PC-3 (cell line): ENCODE measurements around the gene REEP6. TPM values are rescaled to one million over a fixed set of nuclear protein-coding genes. Genes with fewer than 3 reads are reported as not detected.

Source experiments
- ATAC-seq: fragments of 200-7000 bp; cut with Tn5 transposase; 2 replicates; pipeline ENCODE4 v1.9.1; 2020; ENCODE audit warnings: mild to moderate bottlenecking, moderate library complexity
- BruUV-seq: library from RNA; stranded (reverse); fragments of 400-500 nt; replicated peaks from 2 replicates; lab custom pipeline; 2021; lab: Mats Ljungman, UMichigan
- CTCF ChIA-PET: fragments of 300-600 bp; sonication (Branson Sonifier 250); formaldehyde crosslinking; loops from one replicate; lab custom pipeline; 2022; ENCODE audit warnings: antibody characterized with exemption; lab: Charles Lee
- POLR2A ChIA-PET: fragments of 300-600 bp; sonication (Branson Sonifier 250); formaldehyde crosslinking; loops from one replicate; lab custom pipeline; 2022; ENCODE audit warnings: antibody characterized with exemption; ENCODE audit not compliant: unreplicated experiment; lab: Charles Lee
- DNase-seq: peaks from one replicate; pipeline ENCODE4 v3.0.0-alpha.2; 2015
- H2AFZ ChIP-seq: fragments of 300-600 bp; sonication (generic); 2 replicates; pipeline ENCODE4 v1.6.0; 2016; ENCODE audit warnings: antibody characterized with exemption, low read length
- H3F3A ChIP-seq: fragments of 300-600 bp; sonication (generic); one replicate; pipeline ENCODE4 v1.6.0; 2017; ENCODE audit warnings: antibody characterized with exemption, low read length, control low read depth, mild to moderate bottlenecking; ENCODE audit not compliant: unreplicated experiment
- H3K27ac ChIP-seq: fragments of 300-600 bp; sonication (generic); 2 replicates; pipeline ENCODE4 v1.5.1; 2016; ENCODE audit warnings: mild to moderate bottlenecking, low read length
- H3K27me3 ChIP-seq: fragments of 300-600 bp; sonication (generic); 2 replicates; pipeline ENCODE4 v1.6.1; 2016; ENCODE audit warnings: low read length, mixed read lengths
- H3K36me3 ChIP-seq: fragments of 300-600 bp; sonication (generic); 2 replicates; pipeline ENCODE4 v1.6.1; 2016; ENCODE audit warnings: low read depth, mixed run types, low read length, mixed read lengths
- H3K4me1 ChIP-seq: fragments of 300-600 bp; sonication (generic); 2 replicates; pipeline ENCODE4 v1.5.1; 2016; ENCODE audit warnings: low read length; ENCODE audit not compliant: insufficient read depth
- H3K4me2 ChIP-seq: fragments of 300-600 bp; sonication (generic); 2 replicates; pipeline ENCODE4 v1.6.0; 2016; ENCODE audit warnings: low read length
- H3K4me3 ChIP-seq: fragments of 300-600 bp; sonication (generic); 2 replicates; pipeline ENCODE4 v1.5.1; 2016; ENCODE audit warnings: mild to moderate bottlenecking, low read length, mixed read lengths
- H3K79me2 ChIP-seq: fragments of 300-600 bp; sonication (generic); 2 replicates; pipeline ENCODE4 v1.6.1; 2017; ENCODE audit warnings: low read length, mixed read lengths
- H3K9ac ChIP-seq: fragments of 300-600 bp; sonication (generic); 2 replicates; pipeline ENCODE4 v1.6.0; 2016; ENCODE audit warnings: mild to moderate bottlenecking, low read length
- H3K9me2 ChIP-seq: fragments of 300-600 bp; sonication (generic); replicated peaks from 2 replicates; pipeline ENCODE4 v1.6.1; 2016; ENCODE audit warnings: mixed run types, low read length, mixed read lengths
- H3K9me3 ChIP-seq: fragments of 300-600 bp; sonication (generic); 2 replicates; pipeline ENCODE4 v1.6.1; 2016; ENCODE audit warnings: low read length, mixed read lengths
- H4K20me1 ChIP-seq: fragments of 300-600 bp; sonication (generic); 2 replicates; pipeline ENCODE4 v1.6.1; 2016; ENCODE audit warnings: low read length, mixed read lengths
- EZH2 ChIP-seq: fragments of 300-600 bp; sonication (generic); IDR thresholded peaks from one replicate; pipeline ENCODE4 v1.6.1; 2017; ENCODE audit warnings: antibody characterized with exemption, mild to moderate bottlenecking, low read length; ENCODE audit not compliant: unreplicated experiment
- EZH2phosphoT487 ChIP-seq: fragments of 300-600 bp; sonication (generic); IDR thresholded peaks from 2 replicates; pipeline ENCODE4 v1.6.1; 2018; ENCODE audit warnings: mild to moderate bottlenecking, antibody characterized with exemption, low read length, borderline replicate concordance
- intact Hi-C: fragments of 100-400 bp; cut with micrococcal nuclease; formaldehyde crosslinking; loops from 2 replicates; pipeline ENCODE4 v1.9.0; 2023
- total RNA-seq: library from RNA; depleted of rRNA; stranded (reverse); fragments of >200 nt; gene quantifications from 2 replicates; pipeline ENCODE4 v1.2.3, GENCODE V29; 2014
- TF ChIP-seq, protein P1 (sequence below): fragments of 300-600 bp; sonication (generic); conservative IDR thresholded peaks from 2 replicates; pipeline ENCODE4 v1.5.1; 2017; ENCODE audit warnings: antibody characterized with exemption, low read depth, mild to moderate bottlenecking, low read length

Gene REEP6
- total RNA-seq, 1 experiment from 2014 or later, result 27.2 TPM

- Histone ChIP-seq H3K4me2 (no peak overlapping the region), H3K27me3 (no peaks in the 10 kb centered on the region), H3K79me2 (peaks cover 10% of the 10 kb centered on the region), H3K9me3 (no peaks in the 10 kb centered on the region), H3K27ac (no peak overlapping the region), H3K4me1 (no peaks in the 10 kb centered on the region), H3K4me3 (no peak overlapping the region), H4K20me1 (no peaks in the 10 kb centered on the region), H3K9me2 (no peaks in the 10 kb centered on the region), H3K9ac (no peak overlapping the region), H3K36me3 (no peaks in the 10 kb centered on the region), H3F3A (no peaks in the 10 kb centered on the region), H2AFZ (no peak overlapping the region)
- DNase-seq, result no peak
- intact Hi-C loops, result no loop called here
- CTCF ChIA-PET, result no interaction called here
- BruUV-seq, result no TSS peak
- ATAC-seq, result no peak
- POLR2A ChIA-PET, result no interaction called here
- TF ChIP-seq, protein P1, sequence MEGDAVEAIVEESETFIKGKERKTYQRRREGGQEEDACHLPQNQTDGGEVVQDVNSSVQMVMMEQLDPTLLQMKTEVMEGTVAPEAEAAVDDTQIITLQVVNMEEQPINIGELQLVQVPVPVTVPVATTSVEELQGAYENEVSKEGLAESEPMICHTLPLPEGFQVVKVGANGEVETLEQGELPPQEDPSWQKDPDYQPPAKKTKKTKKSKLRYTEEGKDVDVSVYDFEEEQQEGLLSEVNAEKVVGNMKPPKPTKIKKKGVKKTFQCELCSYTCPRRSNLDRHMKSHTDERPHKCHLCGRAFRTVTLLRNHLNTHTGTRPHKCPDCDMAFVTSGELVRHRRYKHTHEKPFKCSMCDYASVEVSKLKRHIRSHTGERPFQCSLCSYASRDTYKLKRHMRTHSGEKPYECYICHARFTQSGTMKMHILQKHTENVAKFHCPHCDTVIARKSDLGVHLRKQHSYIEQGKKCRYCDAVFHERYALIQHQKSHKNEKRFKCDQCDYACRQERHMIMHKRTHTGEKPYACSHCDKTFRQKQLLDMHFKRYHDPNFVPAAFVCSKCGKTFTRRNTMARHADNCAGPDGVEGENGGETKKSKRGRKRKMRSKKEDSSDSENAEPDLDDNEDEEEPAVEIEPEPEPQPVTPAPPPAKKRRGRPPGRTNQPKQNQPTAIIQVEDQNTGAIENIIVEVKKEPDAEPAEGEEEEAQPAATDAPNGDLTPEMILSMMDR, result no peak
- TF ChIP-seq EZH2, result no peak
- no peak for TF ChIP-seq EZH2phosphoT487
Observed at GRCh38 chr19:1461862-1462261, 29.1 kb upstream of the REEP6 start.

- ChIA-PET POLR2A (no interaction called here), CTCF (no interaction called here)
- no peak for TF ChIP-seq EZH2phosphoT487
- no peak for TF ChIP-seq EZH2
- TF ChIP-seq, protein P1, result no peak
- Histone ChIP-seq H3K79me2 (peaks cover 27% of the 10 kb centered on the region), H3K36me3 (no peaks in the 10 kb centered on the region), H3F3A (no peaks in the 10 kb centered on the region), H3K4me1 (peaks cover 6% of the 10 kb centered on the region), H2AFZ (no peak overlapping the region), H3K27ac (no peak overlapping the region), H3K4me2 (no peak overlapping the region), H3K27me3 (no peaks in the 10 kb centered on the region), H3K4me3 (no peak overlapping the region), H3K9ac (no peak overlapping the region), H3K9me2 (no peaks in the 10 kb centered on the region), H4K20me1 (no peaks in the 10 kb centered on the region), H3K9me3 (no peaks in the 10 kb centered on the region)
- DNase-seq (no peak), ATAC-seq (no peak)
- intact Hi-C loops, result no loop called here
- BruUV-seq, result no TSS peak
Observed at GRCh38 chr19:1465191-1466016, 25.6 kb upstream of the REEP6 start.

GRCh38 chr19:1466018-1466460 is 24.9 kb upstream of the REEP6 start:
- Histone ChIP-seq H3K9me2 (no peaks in the 10 kb centered on the region), H3K79me2 (peaks cover 27% of the 10 kb centered on the region), H3K9me3 (no peaks in the 10 kb centered on the region), H3K4me1 (peaks cover 9% of the 10 kb centered on the region), H3K4me3 (no peak overlapping the region), H4K20me1 (no peaks in the 10 kb centered on the region), H3K36me3 (no peaks in the 10 kb centered on the region), H3K27ac (no peak overlapping the region), H3F3A (no peaks in the 10 kb centered on the region), H3K9ac (no peak overlapping the region), H2AFZ (no peak overlapping the region), H3K27me3 (no peaks in the 10 kb centered on the region), H3K4me2 (no peak overlapping the region)
- intact Hi-C loops, result no loop called here
- TF ChIP-seq EZH2phosphoT487 (no peak), EZH2 (no peak)
- TF ChIP-seq, protein P1, result no peak
- no TSS peak for BruUV-seq
- ATAC-seq, result no peak
- POLR2A ChIA-PET, result no interaction called here
- CTCF ChIA-PET, result no interaction called here
- DNase-seq, result no peak
